ELR (cell line): ENCODE data around the gene PRSS56.
A peak's percentile ranks its signal among the peaks of the same experiment; 100 is the strongest.

ENCODE experiments used
- DNase-seq: peaks from one replicate; pipeline ENCODE4 v3.0.0-alpha.2; 2015; ENCODE audit warnings: low read depth

The PRSS56 gene

DNA sequence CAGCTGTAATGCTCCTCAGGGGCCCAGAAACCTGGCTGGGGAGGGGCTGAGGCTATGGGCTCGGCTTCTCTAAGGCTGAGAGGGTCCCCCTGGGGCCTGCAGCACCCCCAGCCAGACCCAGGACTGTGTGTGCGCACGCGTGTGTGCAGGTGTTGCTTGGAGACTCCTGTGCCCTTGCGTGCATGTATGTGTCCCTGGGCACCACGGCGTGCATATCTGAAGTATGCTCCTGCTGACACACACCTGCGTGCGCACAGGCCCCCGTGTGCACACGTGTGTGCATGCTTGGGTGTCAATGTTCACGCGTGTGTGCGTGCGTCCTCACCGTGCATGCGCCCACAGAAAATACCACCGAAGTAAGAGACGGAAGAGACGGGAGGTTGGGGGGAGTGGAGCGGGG is 17.7 kb upstream of the PRSS56 start:
- DNase-seq = no peak

DNA sequence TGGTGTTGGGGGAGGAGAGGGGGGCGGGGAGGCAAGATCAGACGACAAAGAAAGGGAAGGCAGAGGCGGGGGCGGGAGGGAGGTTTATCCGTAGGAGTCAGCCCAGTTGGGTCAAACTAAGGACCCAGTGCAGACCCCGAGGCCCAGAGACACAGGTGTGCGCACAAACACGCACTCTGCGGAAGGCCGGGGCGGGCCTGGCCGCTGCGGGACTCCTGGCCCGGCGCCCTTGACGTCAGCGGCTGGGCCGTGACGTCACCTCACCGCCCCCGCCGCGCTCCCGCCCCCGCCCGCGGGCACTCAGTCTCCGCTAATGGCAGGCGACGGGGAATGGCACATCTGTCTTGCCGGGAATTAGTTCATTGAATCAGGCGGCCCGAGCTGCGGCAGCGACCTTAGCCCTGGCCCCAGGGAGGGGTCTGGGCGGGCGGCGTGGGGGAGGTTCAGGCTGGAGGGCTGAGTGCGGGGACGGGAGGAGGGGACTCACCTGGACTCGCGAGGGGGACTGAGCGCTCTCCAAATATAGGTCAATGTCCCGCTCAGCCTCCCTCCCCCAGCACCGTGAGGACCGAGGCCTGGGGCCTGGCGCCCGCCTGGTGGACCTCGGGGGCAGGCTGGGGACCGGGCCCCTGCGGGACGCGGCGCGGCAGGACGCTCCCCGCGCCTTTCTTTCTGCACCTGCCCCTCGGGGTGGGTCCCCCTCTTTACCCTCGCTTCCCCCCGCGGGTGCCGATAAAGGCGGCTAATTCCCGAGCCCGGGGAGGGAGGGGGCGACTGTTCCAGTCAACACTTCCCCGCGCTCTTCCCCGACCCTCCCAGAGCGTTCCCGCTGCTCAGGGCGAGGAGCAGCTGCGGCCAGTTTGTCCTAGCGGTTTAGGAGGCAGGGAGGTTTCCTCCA is 17.0 kb upstream of the PRSS56 start:
- peak; percentile 25 for DNase-seq

DNA sequence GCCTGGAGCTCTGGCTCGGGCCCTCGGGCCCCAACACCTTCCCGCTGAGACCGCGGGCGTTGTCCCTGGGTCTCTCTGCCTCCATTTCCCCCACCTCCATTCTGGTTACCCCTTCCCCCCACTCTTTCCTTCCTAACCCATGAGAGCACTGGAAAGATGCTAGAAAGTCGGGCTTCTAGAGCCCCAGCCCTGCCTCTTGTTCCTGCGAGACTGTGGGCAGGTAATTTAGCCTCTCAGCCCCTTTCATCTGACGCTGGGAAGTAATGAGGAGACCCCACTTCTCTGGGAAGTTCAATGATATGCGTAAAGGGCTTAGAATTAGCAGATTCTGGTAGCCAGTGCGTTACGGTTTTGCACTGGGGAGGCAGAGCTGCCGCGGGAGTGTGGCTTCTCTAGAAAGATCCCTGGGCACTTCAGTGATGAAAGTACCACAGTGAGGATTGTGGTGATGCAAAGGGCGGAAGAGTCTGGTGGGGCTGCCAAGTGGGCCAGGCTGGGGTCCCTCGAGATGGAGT is 16.3 kb upstream of the PRSS56 start:
- DNase-seq = no peak

DNA sequence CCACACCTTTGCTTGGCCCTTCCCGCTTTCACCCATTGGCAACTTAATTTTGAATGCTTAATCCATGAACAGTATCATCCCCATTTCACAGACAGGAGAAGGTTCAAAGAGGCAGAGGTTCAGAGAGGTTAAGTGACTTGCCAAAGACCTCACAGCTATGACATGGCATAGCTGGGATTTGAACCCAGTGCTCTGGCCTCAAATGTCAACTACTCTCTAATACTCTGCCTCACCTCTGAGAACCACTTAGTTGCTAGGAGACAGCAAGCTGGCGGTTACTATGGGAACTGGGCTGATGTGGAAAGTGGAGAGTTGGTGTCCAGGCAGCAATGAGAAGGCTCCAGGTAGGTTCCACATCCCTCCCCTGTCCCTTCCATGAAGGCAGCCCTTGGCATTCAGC is 15.8 kb upstream of the PRSS56 start:
- DNase-seq = no peak

DNA sequence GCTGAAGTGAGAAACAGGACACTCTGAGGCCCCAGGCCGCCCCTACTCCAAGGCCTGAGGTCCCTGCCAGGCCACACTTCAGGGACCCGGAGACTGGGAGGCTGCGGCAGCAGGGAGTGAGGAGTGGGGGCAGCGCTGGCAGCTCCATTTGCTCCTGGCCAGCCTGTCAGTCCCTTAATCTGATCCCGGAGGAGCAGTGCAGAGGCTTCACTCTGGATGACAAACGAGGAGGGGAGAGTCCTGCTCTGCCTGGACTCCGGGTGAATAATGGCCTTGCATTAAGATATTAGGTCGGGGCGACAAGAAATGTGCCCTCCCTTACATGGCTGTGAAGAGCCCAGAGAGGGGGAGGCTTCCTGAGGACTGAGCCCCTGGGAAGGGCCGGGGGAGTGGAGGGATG is 14.3 kb upstream of the PRSS56 start:
- no peak for DNase-seq

DNA sequence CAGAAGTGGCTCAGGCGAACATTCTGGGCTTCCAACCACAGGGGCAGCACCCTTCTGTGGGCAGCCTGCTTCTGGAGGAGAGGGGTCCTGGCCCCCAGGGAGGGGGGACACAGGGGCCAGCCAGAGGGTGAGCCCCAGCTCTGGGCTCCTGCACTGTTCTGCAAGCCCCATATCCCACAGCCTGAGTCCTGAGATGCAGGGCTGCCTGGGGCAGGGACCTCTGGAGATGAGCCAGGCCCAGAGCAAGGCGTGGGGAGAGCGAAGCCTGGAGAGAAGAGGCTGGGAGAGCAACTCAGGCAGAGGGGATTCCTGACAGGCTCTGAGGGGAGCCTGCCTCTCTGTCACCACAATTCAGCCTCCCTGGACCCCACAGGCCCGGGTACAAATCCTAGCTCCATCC is 13.5 kb upstream of the PRSS56 start:
- DNase-seq = no peak

DNA sequence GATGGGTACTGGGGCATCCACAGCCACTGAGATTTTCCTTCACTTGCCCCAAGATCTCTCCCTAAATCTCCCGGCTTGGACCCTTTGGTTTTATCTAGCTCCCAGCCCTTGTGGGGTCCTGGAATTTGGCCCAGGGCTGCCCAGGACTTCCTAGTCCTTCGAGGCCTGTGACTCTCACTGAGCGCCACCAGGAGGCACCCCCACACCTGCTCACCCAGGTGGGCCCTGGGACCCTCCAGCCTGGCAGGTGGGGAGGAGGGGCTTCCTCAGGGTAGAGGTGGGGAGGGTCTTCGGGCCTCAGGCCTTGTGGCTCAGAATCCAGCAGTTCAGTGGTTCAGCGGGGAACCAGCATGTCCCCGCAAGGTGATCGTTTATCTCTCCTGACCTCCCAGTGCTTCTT is 11.9 kb upstream of the PRSS56 start:
- no peak for DNase-seq

DNA sequence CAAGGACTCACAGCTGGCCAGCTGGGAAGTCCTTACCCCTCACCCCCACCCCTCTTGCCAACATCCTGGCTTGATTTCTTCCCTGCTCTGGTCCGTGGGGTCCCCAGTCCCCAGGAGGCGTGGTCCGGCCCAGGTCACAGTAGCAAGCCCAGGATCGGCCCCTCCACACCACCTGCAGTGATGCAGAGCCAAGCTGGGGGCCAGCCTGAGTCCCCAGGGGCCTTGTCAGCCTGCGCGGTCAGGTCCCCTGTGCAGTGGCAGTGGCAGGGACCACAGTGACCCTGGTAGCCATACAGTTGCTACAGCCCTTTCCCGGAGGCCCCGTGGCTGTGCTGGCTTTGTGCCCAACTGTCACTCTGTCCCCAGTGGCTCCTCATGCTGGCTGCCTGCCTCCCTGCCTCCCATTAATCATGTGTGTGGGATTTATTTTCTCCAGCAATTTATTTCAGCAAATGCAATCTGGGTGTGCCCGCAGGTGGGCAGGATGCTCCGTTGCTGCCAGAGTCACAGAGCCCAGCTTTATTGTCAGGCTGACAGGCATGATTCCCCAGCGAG is 8.8 kb upstream of the PRSS56 start:
- no peak for DNase-seq

DNA sequence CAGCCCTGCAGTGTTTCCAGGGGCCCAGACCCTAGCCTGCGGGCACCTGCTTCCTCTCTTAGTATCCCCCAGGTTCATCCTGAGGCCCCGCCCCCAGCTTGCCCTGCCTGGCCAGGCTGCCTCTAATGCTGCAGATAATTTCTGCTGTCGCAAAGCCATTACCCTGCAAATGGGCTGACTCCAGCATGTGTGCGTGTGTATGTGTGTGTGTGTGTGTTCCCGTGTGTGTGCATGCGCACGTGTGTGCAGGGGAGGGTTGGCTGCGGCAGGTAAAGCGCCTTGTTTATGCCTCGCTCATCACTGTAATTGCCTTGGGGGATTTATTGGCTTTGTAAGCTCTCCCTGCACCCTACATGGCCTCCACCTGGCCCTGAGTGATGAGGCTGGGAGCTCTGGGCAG is 7.6 kb upstream of the PRSS56 start:
- DNase-seq = no peak

DNA sequence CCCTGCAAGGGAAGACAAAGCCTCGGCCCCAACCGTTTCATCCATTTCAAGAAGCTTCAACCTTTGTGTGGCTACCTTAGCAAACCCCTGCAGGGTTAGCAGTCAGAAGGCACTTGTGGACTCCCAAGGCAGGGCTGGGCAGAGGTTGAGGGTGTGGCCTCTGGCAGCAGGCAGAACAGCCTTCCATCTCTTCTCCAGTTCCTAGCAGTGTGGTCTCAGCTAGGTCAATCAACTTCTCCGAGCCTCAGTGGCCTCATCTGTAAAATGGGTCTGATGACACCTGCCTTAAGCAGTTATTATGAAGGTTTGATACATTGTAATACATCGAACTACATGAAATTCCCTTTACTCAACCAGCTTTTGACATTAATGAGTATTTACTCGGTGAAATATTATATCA is 6.8 kb upstream of the PRSS56 start:
- no peak for DNase-seq

DNA sequence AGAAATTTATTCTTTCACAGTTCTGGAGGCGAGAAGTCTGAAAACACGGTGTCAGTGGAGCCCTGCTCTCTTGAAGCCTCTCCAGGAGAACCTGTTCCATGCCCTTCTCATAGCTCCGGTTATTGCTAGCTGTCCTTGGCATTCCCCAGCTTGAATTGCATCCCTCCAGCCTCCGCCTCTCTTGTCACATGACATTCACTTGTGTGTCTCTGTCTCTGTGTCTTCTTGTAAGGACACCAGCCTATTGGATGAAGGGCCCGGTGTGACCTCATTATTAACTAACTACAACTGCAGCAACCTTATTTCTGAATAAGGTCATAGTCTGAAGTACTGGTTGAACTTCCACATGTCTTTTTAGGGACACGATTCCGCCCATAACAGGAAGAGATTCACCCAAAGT is 4.5 kb upstream of the PRSS56 start:
- DNase-seq = no peak

DNA sequence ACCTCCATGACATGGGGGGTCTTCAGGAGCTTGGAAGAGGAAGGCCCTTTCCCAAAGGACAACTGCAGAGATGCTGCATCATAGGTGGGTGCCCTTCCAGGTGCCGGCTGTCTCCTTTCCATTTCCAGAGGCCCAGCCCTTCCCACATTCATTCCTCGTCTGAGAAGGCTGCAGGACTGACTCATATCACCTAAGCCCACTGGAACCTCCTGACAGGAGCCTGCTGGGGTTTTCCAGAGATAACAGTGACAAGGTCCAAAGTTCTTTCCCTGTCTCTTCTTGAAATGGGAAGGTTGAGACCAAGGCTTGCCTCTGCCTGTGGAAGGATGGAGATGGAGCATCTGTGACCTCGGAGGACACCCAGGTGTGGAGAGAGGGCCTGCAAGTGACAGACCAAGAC is 3.6 kb upstream of the PRSS56 start:
- DNase-seq = no peak

DNA sequence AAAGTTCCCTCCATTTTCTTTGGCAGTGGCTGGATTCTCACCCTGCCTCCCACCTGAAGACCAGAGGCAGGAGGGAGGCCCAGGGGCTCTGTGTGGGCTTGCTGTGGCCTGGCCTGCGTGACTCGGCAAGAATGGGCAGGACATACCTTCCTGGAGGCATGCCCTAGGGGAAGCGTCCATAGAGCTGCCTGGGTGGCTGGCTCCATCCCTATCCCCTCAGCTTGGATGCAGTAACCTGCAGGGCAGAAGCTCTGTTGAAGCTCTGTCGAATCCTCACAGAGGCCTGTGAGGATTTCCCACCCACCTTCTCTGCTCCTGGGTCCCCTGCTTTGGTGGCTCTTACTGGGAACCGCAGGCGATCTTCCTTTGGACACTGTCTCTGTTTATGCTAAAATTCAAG is 1.3 kb upstream of the PRSS56 start:
- DNase-seq = no peak

DNA sequence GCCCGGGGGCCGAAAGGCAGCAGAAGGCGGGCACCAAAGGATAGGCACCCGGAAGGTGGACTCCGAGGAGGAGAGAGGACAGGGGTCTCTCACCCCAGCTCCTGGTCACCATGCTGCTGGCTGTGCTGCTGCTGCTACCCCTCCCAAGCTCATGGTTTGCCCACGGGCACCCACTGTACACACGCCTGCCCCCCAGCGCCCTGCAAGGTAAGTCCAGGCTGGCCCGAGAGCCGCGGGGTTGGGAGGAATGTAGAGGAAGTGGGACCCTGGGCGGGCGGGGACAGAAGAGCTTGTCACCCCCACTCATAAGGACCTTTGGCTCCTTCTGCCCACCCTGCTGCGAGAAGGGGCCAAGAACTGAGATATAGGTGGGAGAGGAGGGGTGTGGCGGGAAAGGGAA is 301 bp downstream of the PRSS56 start:
- DNase-seq = no peak

DNA sequence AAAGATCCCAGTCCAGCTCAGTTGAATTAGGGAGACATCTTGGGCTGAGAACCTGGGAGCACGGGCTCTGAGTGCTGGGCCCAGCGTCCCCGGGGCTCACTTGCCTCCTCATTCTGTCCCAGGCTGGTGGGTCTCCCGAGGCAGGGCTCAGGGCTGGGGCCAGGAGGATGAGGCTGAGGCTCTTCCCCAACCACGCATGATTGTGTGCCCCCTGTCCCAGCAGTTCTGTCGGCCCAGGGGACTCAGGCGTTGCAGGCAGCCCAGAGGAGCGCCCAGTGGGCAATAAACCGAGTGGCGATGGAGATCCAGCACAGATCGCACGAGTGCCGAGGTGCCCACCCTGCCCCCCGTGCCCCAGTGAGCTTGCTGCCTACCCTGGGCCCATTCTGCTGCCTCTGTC is 910 bp downstream of the PRSS56 start:
- no peak for DNase-seq

DNA sequence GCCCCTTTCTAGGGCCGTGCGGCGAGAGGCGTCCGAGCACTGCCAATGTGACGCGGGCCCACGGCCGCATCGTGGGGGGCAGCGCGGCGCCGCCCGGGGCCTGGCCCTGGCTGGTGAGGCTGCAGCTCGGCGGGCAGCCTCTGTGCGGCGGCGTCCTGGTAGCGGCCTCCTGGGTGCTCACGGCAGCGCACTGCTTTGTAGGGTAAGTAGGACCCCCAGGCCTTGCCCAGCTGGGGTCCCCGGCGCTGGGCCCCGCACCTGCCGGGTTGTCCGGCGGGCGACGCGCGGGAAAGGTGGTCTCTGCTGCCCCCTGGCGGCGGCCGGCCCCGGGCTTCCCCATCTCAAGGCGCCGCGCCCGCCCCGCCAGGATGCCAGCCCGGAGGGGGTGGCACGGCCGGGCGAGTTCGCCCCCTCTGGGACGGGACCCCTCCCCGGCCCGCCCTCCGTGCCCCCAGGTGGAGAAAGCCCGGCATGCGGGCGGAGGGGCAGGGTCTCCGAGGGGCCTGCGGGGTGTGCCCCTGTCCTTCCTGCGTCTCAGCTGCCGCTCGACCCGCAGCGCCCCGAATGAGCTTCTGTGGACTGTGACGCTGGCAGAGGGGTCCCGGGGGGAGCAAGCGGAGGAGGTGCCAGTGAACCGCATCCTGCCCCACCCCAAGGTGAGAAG is 1.9 kb downstream of the PRSS56 start:
- DNase-seq = peak; percentile 45

DNA sequence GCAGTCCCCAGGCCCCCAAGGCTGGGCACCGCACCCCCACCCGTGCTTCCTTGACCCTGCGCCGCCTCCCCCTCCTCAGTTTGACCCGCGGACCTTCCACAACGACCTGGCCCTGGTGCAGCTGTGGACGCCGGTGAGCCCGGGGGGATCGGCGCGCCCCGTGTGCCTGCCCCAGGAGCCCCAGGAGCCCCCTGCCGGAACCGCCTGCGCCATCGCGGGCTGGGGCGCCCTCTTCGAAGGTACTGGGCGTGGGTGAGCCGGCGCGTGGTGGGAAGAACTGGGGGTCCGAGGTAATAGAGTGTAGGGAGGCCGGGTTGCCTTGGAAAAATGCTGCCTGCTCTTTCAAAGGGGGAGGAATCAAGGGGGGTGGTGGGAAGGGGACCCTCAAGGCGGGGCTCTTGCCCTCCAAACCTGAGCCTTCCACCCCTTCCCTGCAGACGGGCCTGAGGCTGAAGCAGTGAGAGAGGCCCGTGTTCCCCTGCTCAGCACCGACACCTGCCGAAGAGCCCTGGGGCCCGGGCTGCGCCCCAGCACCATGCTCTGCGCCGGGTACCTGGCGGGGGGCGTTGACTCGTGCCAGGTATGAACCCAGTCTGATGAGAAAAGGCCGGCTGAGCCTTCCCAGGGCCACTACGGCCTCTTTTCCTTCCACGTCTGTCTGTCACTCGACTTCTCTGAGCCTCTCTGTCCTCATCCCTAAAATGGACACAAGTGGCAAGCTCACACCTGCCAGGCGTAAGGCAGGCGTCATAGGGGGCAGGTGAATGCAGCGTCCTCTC is 2.6 kb downstream of the PRSS56 start:
- DNase-seq = no peak

DNA sequence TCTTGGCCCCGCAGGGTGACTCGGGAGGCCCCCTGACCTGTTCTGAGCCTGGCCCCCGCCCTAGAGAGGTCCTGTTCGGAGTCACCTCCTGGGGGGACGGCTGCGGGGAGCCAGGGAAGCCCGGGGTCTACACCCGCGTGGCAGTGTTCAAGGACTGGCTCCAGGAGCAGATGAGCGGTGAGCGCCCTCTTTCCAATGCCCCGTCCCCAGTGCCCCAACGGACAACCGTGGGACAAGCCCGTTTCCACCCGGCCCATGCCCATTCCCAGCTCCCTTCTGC is 3.2 kb downstream of the PRSS56 start:
- DNase-seq = no peak

DNA sequence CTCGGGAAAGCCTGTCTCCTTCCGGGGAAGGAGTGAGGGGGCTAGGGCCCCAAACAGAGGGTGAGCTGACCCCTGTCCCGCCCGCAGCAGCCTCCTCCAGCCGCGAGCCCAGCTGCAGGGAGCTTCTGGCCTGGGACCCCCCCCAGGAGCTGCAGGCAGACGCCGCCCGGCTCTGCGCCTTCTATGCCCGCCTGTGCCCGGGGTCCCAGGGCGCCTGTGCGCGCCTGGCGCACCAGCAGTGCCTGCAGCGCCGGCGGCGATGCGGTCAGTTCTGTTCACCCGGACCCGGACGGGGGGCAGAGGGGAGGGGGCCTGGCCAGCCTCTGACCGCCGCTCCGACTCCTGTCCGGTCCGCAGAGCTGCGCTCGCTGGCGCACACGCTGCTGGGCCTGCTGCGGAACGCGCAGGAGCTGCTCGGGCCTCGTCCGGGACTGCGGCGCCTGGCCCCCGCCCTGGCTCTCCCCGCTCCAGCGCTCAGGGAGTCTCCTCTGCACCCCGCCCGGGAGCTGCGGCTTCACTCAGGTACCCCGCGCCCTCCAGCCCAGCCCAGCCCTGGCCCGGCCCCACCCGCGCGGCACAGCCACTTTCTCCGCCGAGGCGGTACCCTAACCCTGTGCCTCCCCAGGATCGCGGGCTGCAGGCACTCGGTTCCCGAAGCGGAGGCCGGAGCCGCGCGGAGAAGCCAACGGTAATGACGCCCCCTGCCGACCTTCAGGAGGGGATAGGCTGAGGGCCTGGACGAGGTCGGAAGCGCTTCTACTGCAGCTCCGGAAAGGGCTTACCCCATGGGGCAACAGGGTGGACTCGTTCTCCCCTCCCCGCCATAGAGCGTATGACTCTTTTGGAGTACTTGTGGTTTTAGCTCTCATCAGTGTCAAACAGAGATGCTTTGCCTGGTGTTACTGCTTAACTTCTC is 3.8 kb downstream of the PRSS56 start:
- DNase-seq = peak; percentile 52

DNA sequence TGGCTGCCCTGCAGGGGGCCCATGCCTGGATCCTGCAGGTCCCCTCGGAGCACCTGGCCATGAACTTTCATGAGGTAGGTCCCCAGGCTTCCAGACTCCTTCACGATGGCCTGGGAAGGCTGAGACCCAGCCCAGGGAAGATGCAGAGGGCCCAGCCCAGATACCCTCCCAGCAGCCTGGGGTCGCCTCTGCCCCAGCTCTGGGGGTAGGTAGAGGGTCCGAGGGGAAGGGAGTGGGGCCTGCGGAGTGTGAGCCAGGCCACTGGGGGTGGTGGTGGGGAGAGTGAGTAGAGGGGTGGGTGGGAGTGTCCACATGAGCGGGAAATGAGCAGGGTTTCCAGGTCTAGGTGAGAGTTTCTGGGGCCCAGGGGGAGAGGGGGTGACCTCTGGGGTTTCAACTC is 4.6 kb downstream of the PRSS56 start:
- no peak for DNase-seq

DNA sequence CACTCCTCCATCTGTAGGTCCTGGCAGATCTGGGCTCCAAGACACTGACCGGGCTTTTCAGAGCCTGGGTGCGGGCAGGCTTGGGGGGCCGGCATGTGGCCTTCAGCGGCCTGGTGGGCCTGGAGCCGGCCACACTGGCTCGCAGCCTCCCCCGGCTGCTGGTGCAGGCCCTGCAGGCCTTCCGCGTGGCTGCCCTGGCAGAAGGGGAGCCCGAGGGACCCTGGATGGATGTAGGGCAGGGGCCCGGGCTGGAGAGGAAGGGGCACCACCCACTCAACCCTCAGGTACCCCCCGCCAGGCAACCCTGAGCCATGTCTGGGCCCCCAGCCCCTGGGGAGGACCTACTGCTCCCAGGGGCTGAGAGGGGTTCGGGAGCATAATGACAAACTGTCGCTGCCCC is 5.0 kb downstream of the PRSS56 start:
- DNase-seq = no peak
